ENCODE measurements around the gene SLC6A3.
"Not testable (repeated sequence)": the region's sequence is repeated elsewhere in the genome, so short reads cannot be mapped to it uniquely, and the experiment has no call there.

The SLC6A3 gene

DNA sequence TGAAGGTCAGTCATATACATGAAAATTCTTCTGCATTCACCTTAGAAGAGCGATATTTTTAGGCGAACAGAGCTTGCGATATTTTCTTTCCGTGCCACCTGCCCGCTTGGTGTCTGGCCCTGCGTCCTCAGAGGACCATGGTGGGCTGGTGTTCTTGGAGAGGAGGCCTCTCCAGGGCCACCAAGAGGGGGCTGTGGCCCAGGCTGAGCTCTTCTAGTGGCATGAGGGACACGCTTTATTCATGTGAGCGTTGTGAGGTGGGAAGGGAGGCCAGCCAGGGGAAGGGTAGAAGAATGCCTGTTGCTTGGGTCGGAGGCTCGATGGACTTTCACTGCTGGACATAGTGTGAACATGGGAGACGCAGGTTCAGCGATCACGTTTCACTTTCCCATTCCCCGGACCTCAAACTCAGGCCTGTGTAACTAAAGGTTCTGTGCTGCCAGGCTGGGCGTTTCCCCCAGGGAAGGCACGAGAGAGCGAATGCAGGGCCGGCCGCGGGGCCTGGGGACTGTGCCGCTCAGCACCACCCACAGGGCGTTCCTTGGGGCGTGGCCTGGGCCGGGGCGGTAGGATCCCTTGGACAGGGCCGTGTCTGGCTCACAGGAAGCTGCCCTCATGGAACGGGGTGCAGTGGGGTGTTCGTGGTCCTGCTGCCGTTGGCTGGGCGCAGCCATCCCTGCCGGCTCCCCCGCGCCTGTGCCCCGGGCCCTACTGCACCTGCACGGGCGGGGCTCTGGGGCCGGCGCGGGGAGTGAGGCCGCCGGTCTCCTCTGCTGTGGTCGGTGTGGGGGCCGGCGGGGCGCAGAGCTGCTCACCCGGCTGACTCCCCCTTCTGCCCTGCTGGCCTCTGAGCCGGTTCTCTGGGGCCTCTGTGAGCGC lies 59.6 kb downstream of the SLC6A3 start:
- DNase-seq, result no peak

GRCh38 chr5:1384521-1384920 lies 60.7 kb downstream of the SLC6A3 start:
- no peak for DNase-seq

GRCh38 chr5:1383886-1384401 lies 61.3 kb downstream of the SLC6A3 start:
- DNase-seq, result no peak

DNA sequence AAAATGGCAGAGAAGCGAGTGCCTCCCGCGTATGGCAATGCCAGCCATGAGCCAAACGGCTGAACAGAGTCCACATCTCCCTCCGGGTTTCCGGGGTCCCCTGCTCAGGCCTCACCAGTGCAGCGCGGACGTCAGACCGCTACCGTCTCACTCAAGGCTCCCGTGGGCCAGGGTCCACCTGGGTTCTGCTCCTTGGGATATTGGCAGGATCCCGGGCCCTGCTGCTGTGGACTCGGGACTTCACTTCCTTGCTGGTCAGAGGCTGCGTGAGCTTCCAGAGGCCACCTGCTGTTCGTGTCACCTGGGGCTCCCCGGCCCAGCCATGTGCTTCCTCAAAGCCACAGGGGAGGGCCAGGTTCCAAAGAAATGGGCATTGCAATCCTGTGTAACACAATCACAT lies 61.9 kb downstream of the SLC6A3 start:
- no peak for DNase-seq

GRCh38 chr5:1382248-1382700 lies 63.0 kb downstream of the SLC6A3 start:
- no peak for DNase-seq

- DNase-seq, result no peak
Measured at GRCh38 chr5:1381370-1382247, 63.6 kb downstream of the SLC6A3 start.

DNA sequence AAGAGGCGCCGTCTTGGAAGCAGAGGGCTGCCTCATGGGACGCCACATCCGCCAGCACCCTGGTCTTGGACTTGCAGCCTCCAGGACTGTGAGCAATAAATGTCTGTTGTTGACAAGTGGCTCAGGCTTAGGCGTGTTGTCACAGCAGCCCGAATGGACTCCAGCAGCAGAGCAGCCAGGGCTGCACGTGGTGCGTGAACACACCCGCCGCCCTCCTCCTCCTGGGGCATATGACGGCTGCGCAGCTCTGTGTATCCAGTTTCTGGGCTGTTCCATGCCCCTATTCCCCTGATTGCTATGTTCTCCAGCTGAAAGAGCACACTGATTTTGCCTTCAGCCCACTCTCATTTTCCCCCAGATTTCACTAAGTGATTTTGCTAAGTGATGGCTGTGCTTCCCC lies 64.3 kb downstream of the SLC6A3 start:
- no peak for DNase-seq

- no peak for DNase-seq
Measured at GRCh38 chr5:1380011-1380817, 65.0 kb downstream of the SLC6A3 start.

DNA sequence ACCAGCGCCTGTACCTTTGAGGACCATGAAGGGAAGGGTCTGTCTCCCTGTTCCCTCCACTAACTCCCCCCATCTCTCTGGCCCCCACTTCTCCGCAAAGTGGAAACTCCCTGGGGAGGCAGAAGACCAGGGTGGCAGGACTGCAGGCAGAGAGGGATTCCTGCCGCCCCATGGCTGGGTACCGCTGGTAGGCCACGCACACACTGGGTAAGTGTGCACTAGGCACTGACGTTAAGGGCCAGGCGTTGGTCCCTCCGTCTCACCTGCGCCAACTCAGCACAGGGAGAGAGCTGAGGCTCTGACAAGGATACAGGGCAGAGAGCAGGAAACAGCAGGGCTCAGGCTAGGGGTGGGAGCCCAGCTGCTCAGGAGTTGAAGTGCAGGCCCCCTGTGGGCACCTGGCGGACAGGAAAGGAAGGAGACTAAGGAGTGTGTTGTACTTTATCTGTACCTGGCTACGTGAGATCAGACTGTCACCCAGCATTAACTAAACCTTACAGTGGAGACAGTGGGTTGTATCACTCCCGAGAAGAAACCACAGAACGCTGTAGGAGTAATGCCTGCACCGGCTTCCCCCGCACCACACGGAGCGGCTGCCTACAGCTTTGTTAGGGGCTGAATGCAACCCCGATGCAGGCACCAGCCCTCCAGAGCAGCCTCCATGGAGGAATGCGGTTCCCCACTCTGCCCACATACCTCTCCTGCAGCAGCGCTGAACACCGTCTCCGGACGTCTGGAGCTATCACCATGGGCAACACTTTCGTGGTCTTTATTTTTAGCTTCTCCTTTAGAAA lies 66.2 kb downstream of the SLC6A3 start:
- no peak for DNase-seq

DNA sequence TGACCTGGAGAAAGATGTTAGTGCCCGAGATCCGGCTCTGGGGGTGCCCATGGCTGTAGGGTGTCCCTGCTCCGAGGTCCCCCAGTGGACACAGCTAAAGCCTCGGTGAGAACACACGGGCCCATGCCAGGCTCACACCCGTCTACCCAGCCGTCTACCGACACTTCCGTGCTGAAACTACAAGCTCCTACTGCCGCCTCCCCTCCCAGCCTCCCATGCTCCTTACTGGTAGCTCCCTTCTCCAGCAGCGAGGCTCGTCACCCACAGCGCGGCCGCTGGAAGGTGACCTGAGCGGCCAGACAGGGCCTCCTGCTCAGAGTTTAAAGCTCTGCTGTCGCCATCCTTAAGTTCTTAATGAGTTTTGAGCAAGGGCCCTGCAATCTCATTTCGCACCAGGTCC lies 67.1 kb downstream of the SLC6A3 start:
- no peak for DNase-seq

DNA sequence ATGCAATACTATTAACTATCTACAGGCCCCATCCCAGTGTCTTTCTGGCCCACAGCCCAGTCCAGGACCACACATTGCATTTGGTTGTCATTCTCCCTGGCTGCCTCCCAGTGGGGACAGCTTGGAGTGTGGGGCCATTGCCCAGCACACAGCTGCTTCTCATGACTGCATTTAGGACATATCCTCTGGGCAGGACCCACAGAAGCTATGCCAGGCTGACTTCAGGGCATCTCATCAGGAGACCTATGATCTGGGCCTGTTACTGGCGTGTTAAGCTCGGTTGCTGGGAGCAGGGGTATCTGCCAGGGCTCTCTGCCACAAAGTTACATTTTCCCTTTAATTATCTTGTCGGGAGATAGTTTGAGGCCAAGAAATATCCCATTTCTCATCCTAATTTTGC lies 68.3 kb downstream of the SLC6A3 start:
- no peak for DNase-seq

GRCh38 chr5:1375871-1376810 lies 69.1 kb downstream of the SLC6A3 start:
- no peak for DNase-seq

- no peak for DNase-seq
Measured at GRCh38 chr5:1374679-1375055, 70.6 kb downstream of the SLC6A3 start.

- no peak for DNase-seq
Measured at GRCh38 chr5:1374030-1374678, 71.1 kb downstream of the SLC6A3 start.

GRCh38 chr5:1371972-1372342 lies 73.3 kb downstream of the SLC6A3 start:
- not testable (repeated sequence) for DNase-seq

DNA sequence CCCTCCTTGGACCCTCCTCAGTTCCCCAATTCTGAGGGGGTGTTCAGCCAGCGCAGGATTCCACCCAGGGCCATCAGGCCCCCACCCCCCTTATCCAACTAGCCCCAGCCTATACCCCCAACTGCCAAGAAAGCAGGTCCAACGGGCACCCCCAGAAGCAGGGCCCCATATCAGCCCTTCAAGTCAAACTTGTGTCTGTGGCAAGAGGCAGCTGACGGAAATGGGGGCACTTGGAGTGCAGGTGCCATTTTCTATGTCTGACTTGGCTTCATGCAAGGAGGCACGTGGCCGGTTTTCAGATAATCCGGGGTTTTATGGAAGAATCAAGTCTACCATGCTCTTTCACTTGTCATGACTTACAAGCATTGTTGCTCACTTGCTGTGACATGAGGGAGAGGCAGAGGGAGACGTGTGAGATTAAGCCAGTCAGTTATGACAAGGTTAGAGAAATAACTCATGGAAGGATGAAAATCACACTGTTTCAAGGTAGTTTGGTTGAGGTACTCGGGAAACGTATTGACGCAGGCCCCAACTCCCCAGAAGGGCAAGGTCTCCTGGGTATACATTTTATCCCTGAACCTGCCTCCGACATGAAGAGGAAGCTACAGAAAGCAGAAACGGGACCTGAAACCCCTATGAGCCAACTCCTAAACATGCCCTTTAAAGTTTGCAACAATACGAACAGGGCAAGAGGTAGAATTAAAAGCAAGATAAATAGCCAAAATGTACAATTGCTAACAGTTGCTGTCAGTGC lies 73.8 kb downstream of the SLC6A3 start:
- no peak for DNase-seq

DNA sequence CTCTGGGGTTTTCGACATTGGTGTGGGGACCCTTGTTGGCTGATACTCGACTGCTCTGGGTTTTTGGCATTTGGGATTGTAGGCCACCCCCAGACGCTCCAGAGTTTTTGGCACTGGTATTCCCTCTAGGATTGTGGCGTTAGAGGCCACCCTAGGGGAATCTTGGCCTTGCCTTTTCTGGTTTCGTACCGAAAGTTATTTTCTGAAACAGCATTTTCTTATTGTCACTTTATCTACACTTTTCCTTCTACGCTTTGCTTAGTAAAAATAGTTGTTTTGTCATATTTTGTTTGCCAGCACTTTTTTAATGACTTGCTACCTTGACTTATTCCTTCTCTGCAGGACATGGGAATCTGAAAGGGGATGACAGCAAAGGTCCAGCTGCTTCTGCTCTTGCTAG lies 75.2 kb downstream of the SLC6A3 start:
- no peak for DNase-seq

- DNase-seq, result no peak
Measured at GRCh38 chr5:1368756-1369155, 76.5 kb downstream of the SLC6A3 start.

DNA sequence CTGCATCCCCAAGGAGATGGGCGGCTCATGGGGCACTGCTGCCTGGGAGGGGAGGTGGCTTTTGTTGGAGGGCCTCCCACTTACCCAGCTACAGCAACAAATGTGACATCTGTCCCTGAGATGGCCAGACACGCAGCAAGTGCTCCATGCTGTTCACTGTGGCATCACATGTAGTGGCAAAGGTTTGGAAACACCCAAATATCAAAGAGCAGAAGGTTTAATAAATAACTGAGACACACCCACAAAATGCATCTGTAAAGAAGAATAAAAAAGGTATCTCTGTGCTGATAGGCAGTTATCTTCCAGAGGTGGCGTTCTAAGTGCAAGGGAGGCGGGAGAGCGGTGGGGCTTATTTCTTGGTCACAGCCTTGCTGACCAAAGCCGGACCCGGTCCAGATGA lies 77.0 kb downstream of the SLC6A3 start:
- no peak for DNase-seq

DNA sequence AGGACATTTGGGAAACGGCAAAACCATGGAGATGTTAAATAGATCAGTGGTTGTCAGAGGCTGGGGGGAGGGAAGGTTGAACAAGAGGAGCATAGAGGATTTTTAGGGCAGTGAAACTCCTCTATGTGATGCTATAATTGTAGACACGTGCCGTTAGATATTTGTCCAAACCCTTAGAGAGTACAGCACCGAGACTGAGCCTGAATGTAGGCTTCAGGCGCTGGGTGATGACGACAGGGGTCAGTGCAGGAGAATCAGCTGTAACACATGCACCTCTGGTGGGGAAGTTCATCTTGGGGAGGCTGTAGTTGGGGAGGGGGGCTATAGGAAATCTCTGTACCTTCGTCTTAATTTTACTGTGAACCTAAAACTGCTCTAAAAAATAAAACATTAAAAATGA lies 78.1 kb downstream of the SLC6A3 start:
- DNase-seq, result no peak
